ENCODE data around the gene BMP15.

The BMP15 gene

DNA sequence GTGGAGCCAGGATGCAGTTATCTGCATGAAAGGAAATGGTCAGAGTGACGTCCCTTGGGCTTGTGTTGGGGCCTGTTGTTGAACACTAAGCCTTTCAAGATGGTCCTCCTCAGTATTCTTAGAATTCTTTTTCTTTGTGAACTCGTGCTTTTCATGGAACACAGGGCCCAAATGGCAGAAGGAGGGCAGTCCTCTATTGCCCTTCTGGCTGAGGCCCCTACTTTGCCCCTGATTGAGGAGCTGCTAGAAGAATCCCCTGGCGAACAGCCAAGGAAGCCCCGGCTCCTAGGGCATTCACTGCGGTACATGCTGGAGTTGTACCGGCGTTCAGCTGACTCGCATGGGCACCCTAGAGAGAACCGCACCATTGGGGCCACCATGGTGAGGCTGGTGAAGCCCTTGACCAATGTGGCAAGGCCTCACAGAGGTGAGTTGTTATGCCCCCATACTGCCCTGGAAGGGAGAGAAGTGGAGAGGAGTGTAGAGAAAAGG lies at the start of gene BMP15:
Gene BMP15, plus strand, starts transcription at position 51 of the 492 bp plus-strand sequence. Its CDS starts 49 bp downstream, at position 100.
- DNase-seq (ENCODE audit: low spot score): no peak
- POLR2A ChIA-PET (ENCODE audit: low non-redundant PET): no interaction called here
- no peak for TF ChIP-seq CTCF (conservative IDR thresholded peaks at IDR 0.05; ENCODE audit: low read depth)
- CTCF ChIA-PET: interaction anchor here (0.6 kb wide), 1 partner anchor 164 kb away, joined by 3 read pairs; no protein-coding TSS in a partner anchor
- no peak within 1 kb of the TSS for H3K27ac ChIP-seq

- H3K27ac ChIP-seq: no peak overlapping the region
- POLR2A ChIA-PET (ENCODE audit: low non-redundant PET): no interaction called here
- CTCF ChIA-PET: no interaction called here
- TF ChIP-seq CTCF (conservative IDR thresholded peaks at IDR 0.05; ENCODE audit: low read depth): no peak
- DNase-seq (ENCODE audit: low spot score): no peak
Observed at GRCh38 chrX:50863471-50863870, 47.1 kb upstream of the BMP15 start.

DNA sequence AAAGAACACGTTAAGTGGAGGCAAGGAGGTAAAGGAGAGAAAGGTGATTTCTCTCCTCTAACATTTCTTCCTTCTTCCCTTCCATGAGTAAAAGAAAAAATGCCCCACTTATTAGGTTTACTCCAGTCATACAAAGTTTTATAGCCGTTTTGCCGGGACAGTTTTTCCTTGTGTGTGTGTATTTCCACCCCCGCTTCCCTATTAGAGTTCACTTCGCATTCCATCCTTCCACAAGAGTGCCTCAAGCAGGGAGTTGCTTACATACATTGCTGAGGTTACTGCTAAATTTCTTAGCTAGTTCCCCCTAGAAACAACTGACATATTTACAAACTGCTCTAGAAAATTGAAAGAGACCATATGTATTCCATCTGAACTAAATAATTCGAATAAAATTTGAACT lies 45.2 kb upstream of the BMP15 start:
- CTCF ChIA-PET: no interaction called here
- H3K27ac ChIP-seq: no peak overlapping the region
- POLR2A ChIA-PET (ENCODE audit: low non-redundant PET): no interaction called here
- no peak for TF ChIP-seq CTCF (conservative IDR thresholded peaks at IDR 0.05; ENCODE audit: low read depth)
- no peak for DNase-seq (ENCODE audit: low spot score)

DNA sequence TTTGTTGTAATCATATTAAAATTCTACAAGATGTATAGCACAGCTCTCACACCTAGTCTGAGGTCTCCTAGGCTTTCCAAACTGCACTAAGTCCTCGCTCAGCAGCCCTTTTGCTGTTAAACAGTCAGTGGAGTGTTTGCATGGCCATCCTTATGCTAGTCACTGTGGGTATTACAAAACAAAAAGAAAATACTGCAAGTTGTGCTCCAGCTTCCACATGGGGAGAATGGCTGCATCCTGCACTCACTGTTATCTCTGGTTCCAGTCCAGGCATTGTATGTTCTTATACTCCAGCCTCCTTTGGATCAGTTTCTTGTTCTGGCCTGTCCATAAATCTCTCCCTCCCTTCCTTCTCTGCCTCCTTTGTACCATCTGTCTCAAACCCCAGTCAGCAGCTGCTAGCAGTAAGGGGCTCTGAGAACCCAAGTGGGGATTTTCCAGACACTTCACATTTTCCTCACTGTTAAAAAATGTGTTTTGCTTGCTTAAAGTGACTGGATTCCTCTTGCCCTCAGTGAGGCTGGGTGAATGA lies 38.5 kb upstream of the BMP15 start:
- no peak for DNase-seq (ENCODE audit: low spot score)
- CTCF ChIA-PET: interaction anchor here (1.7 kb wide), 1 partner anchor 123 kb away, joined by 4 read pairs; no protein-coding TSS in a partner anchor
- POLR2A ChIA-PET (ENCODE audit: low non-redundant PET): no interaction called here
- TF ChIP-seq CTCF (conservative IDR thresholded peaks at IDR 0.05; ENCODE audit: low read depth): no peak
- H3K27ac ChIP-seq: no peak overlapping the region

GRCh38 chrX:50874876-50875275 lies 35.7 kb upstream of the BMP15 start:
- no peak for DNase-seq (ENCODE audit: low spot score)
- ChIA-PET CTCF (no interaction called here), POLR2A (ENCODE audit: low non-redundant PET) (no interaction called here)
- no peak overlapping the region for H3K27ac ChIP-seq
- TF ChIP-seq CTCF (conservative IDR thresholded peaks at IDR 0.05; ENCODE audit: low read depth): no peak

GRCh38 chrX:50876551-50876950 lies 34.0 kb upstream of the BMP15 start:
- TF ChIP-seq CTCF (conservative IDR thresholded peaks at IDR 0.05; ENCODE audit: low read depth): no peak
- no peak for DNase-seq (ENCODE audit: low spot score)
- POLR2A ChIA-PET (ENCODE audit: low non-redundant PET): no interaction called here
- CTCF ChIA-PET: no interaction called here
- no peak overlapping the region for H3K27ac ChIP-seq
